HCT116 (cell line): ENCODE results near the gene JAM3. TPM values are rescaled to one million over a fixed set of nuclear protein-coding genes. Genes with fewer than 3 reads are reported as not detected.
A peak's percentile ranks its signal among the peaks of the same experiment; 100 is the strongest.

Experiments used
- ATAC-seq: fragments of 200-7000 bp; cut with Tn5 transposase; 2 replicates; pipeline ENCODE4 v1.9.1; 2020; ENCODE audit warnings: mild to moderate bottlenecking, moderate library complexity
- BruUV-seq: library from RNA; stranded (reverse); fragments of 400-500 nt; replicated peaks from 2 replicates; lab custom pipeline; 2021; lab: Mats Ljungman, UMichigan
- CTCF ChIA-PET: fragments of 300-600 bp; sonication (Branson Sonifier 250); formaldehyde crosslinking; loops from one replicate; lab custom pipeline; 2021; ENCODE audit warnings: antibody characterized with exemption; lab: Charles Lee
- POLR2A ChIA-PET: fragments of 300-600, 350-600 bp; sonication (Branson Sonifier 250); formaldehyde crosslinking; loops from one replicate; lab custom pipeline; 2021; ENCODE audit warnings: antibody characterized with exemption; lab: Charles Lee
- RAD21 ChIA-PET, 2 experiments: fragments of 300-600 bp; sonication (Branson Sonifier 250); formaldehyde crosslinking; loops; one replicate each; lab custom pipeline; 2023; ENCODE audit warnings: low total read pairs in 2 of 2; ENCODE audit not compliant: uncharacterized antibody in 2 of 2, unreplicated experiment in 2 of 2, low non-redundant PET in 1 of 2; lab: Charles Lee
- DNase-seq: peaks from one replicate; pipeline ENCODE4 v3.0.0-alpha.2; 2010; ENCODE audit warnings: low read depth, low spot score
- H2AFZ ChIP-seq: fragments of 200-600 bp; shearing (Covaris generic), sonication (generic); 2 replicates; pipeline ENCODE4 v1.6.1; 2017; ENCODE audit warnings: low read depth, mixed run types, mixed read lengths, antibody characterized with exemption, low read length; ENCODE audit not compliant: poor library complexity, severe bottlenecking
- H3K27ac ChIP-seq: 2 replicates; pipeline ENCODE4 v1.5.1; 2012; ENCODE audit warnings: low read depth, low read length
- H3K27me3 ChIP-seq: fragments of 200-600 bp; sonication (generic); 2 replicates; pipeline ENCODE4 v1.6.1; 2016; ENCODE audit warnings: mixed run types, low read length, mixed read lengths; ENCODE audit not compliant: insufficient read depth
- H3K36me3 ChIP-seq, 2 experiments: fragments of 200-500 bp in 1 of 2; fragments of 200-600 bp in 1 of 2; sonication (Bioruptor generic) in 1 of 2; sonication (generic) in 1 of 2; 2 replicates each; pipeline versions ENCODE4 v1.5.1 to v1.6.1; 2014 to 2016; ENCODE audit warnings: low read length in 2 of 2, inconsistent platforms in 1 of 2, mixed read lengths in 1 of 2, mixed run types in 1 of 2; ENCODE audit not compliant: insufficient read depth in 2 of 2, control insufficient read depth in 1 of 2
- H3K4me1 ChIP-seq, 2 experiments: fragments of 200-600 bp in 1 of 2; sonication (generic) in 1 of 2; 2 replicates each; pipeline versions ENCODE4 v1.5.1 to v1.6.1; 2012 to 2017; ENCODE audit warnings: low read length in 2 of 2, inconsistent platforms in 1 of 2, mild to moderate bottlenecking in 1 of 2, mixed read lengths in 1 of 2, mixed run types in 1 of 2, moderate library complexity in 1 of 2; ENCODE audit not compliant: insufficient read depth in 2 of 2, control insufficient read depth in 1 of 2
- H3K4me2 ChIP-seq: fragments of 200-600 bp; sonication (generic); 2 replicates; pipeline ENCODE4 v1.6.1; 2017; ENCODE audit warnings: mixed run types, low read length, mixed read lengths
- H3K4me3 ChIP-seq, 2 experiments: fragments of 200-600 bp in 1 of 2; sonication (generic) in 1 of 2; replicated peaks in 1 of 2; 2 replicates each; pipeline ENCODE4 v1.5.1; 2011 to 2016; ENCODE audit warnings: low read length in 2 of 2, control low read depth in 1 of 2, low read depth in 1 of 2, mild to moderate bottlenecking in 1 of 2, mixed read lengths in 1 of 2, mixed run types in 1 of 2
- H3K79me2 ChIP-seq: fragments of 200-600 bp; sonication (generic); 2 replicates; pipeline ENCODE4 v1.6.1; 2017; ENCODE audit warnings: mild to moderate bottlenecking, mixed run types, low read length, moderate library complexity, mixed read lengths; ENCODE audit not compliant: insufficient read depth
- H3K9ac ChIP-seq: fragments of 200-600 bp; sonication (generic); 2 replicates; pipeline ENCODE4 v1.6.1; 2016; ENCODE audit warnings: low read length, mixed read lengths
- H3K9me2 ChIP-seq: fragments of 200-600 bp; sonication (generic), shearing (Covaris generic); 2 replicates; pipeline ENCODE4 v1.6.1; 2017; ENCODE audit warnings: mixed run types, mild to moderate bottlenecking, moderate library complexity; ENCODE audit not compliant: insufficient read depth
- H3K9me3 ChIP-seq, 2 experiments: fragments of 200-500 bp in 1 of 2; fragments of 200-600 bp in 1 of 2; sonication (Bioruptor generic) in 1 of 2; sonication (generic) in 1 of 2; 2 replicates each; pipeline ENCODE4 v1.6.1; 2014 to 2017; ENCODE audit warnings: low read length in 2 of 2, mixed read lengths in 2 of 2, inconsistent platforms in 1 of 2, low read depth in 1 of 2, mild to moderate bottlenecking in 1 of 2, mixed run types in 1 of 2, moderate library complexity in 1 of 2; ENCODE audit not compliant: control insufficient read depth in 1 of 2, insufficient read depth in 1 of 2
- H4K20me1 ChIP-seq: fragments of 200-600 bp; sonication (generic), shearing (Covaris generic); 2 replicates; pipeline ENCODE4 v1.6.1; 2017; ENCODE audit warnings: mixed run types, mild to moderate bottlenecking, moderate library complexity; ENCODE audit not compliant: insufficient read depth
- EGR1 ChIP-seq: IDR thresholded peaks from 2 replicates; pipeline ENCODE4 v1.6.1; 2012; ENCODE audit warnings: low read depth
- EZH2 ChIP-seq: fragments of 200-600 bp; sonication (generic); IDR thresholded peaks from 2 replicates; pipeline ENCODE4 v1.6.1; 2017; ENCODE audit warnings: antibody characterized with exemption, mixed run types
- POLR2A ChIP-seq: IDR thresholded peaks from 2 replicates; pipeline ENCODE4 v1.7.0; 2011; ENCODE audit warnings: borderline replicate concordance; ENCODE audit not compliant: insufficient read depth, insufficient read length; ENCODE audit errors: extremely low read depth
- POLR2AphosphoS5 ChIP-seq: IDR thresholded peaks from 2 replicates; pipeline ENCODE4 v1.6.1; 2011; ENCODE audit warnings: mild to moderate bottlenecking, low read depth, low read length, moderate library complexity
- SIN3A ChIP-seq: IDR thresholded peaks from 2 replicates; pipeline ENCODE4 v1.6.1; 2012; ENCODE audit warnings: low read depth
- SRF ChIP-seq: IDR thresholded peaks from 2 replicates; pipeline ENCODE4 v1.6.1; 2012; ENCODE audit warnings: low read depth
- ZFX ChIP-seq: fragments of 450-650 bp; IDR thresholded peaks from 2 replicates; pipeline ENCODE4 v1.6.1; 2017
- intact Hi-C: fragments of 100-400 bp; cut with micrococcal nuclease; formaldehyde crosslinking; loops from 2 replicates; pipeline ENCODE4 v1.10.0; 2022
- total RNA-seq: library from RNA; stranded (reverse); gene quantifications from one replicate; pipeline ENCODE4 v1.2.1, GENCODE V29; 2021; ENCODE audit not compliant: unreplicated experiment
- TF ChIP-seq, protein P1 (sequence below), 3 experiments: fragments of 200-600 bp in 1 of 3; sonication (generic) in 1 of 3; IDR thresholded peaks in 2 of 3; conservative IDR thresholded peaks in 1 of 3; 2 replicates each; pipeline ENCODE4 v1.5.1; 2012 to 2017; ENCODE audit warnings: low read depth in 2 of 3, low read length in 2 of 3, antibody characterized with exemption in 1 of 3, borderline replicate concordance in 1 of 3, control low read depth in 1 of 3, mild to moderate bottlenecking in 1 of 3, mixed read lengths in 1 of 3, mixed run types in 1 of 3, moderate library complexity in 1 of 3; ENCODE audit not compliant: insufficient read depth in 1 of 3

JAM3 gene
- total RNA-seq, 1 experiment from 2014 or later: 0.25 TPM

DNA sequence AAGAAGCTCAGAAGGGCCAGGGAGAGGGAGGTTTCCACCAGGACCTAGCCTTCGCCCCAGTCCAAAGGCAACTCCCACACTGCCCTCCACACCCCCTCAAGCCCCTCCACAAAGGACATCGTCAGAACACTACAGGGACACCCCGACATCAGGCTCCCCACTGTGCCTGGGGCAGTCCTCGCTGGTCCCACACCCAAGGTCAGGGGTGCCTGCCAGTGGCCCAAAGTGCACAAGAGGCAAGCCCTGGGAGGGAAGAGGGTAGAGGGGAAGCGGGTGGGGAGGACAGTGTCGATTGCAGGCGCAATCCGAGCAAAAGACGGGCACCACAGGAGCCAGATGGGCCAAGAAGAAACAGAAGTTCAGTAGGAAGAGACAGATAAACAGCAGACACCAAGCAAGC is 35.6 kb upstream of the JAM3 start (continued):
- TF ChIP-seq, protein P1, sequence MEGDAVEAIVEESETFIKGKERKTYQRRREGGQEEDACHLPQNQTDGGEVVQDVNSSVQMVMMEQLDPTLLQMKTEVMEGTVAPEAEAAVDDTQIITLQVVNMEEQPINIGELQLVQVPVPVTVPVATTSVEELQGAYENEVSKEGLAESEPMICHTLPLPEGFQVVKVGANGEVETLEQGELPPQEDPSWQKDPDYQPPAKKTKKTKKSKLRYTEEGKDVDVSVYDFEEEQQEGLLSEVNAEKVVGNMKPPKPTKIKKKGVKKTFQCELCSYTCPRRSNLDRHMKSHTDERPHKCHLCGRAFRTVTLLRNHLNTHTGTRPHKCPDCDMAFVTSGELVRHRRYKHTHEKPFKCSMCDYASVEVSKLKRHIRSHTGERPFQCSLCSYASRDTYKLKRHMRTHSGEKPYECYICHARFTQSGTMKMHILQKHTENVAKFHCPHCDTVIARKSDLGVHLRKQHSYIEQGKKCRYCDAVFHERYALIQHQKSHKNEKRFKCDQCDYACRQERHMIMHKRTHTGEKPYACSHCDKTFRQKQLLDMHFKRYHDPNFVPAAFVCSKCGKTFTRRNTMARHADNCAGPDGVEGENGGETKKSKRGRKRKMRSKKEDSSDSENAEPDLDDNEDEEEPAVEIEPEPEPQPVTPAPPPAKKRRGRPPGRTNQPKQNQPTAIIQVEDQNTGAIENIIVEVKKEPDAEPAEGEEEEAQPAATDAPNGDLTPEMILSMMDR (IDR thresholded peaks at IDR 0.05 in 2 of 3, conservative IDR thresholded peaks at IDR 0.05 in 1 of 3; ENCODE audit: borderline replicate concordance in 1 of 3, insufficient read depth in 1 of 3, low read depth in 2 of 3, low read length in 2 of 3): no peak
- TF ChIP-seq POLR2AphosphoS5 (no peak), EZH2 (no peak)

DNA sequence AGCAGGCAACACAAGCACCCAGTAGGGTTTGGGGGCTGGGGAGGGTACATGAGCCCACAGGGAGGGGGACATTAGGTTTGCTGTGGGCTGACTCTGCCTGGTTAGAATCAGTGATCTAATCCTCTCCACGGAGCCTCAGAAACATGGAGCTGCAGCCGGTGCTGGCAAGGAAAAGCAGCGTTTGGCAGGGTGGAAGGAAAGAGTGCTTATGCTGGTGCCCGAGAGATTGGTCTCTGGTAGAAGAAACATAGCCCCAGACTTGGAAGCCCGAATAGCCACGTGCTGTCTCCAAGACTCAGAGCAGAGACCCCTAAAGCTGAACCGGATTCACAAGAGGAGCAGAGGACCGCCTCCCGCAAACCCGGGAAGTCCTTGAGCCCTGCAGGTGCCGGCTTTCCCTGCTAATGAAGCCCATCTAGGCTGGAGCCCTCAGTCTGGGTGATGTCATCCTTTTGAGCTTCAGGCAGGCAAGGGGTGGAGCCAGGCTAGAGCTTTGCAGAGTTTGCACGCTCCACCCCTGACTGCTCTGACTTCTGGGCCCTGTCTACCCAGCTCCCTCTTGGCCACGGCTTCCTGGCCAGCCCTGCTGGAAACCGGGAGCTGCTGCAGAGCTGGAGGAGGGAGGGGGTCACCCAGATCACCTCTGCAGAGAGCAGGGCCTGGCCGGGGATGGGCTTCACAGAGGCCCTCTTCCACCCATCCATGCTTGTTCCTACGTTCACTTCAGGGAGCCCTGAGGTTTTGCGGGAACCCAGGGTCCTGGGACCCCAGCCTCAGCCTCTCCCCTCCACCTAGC is 35.0 kb upstream of the JAM3 start:
- Histone ChIP-seq H3K4me2 (no peak overlapping the region; the same call in 1 of the 2 replicates), H3K9me3 (no peaks in the 10 kb centered on the region), H3K79me2 (no peaks in the 10 kb centered on the region), H3K4me1 (peaks cover 4 to 10% of the 10 kb centered on the region in 2 experiments; a peak in 2 of 4 replicates), H3K9me2 (no peaks in the 10 kb centered on the region), H2AFZ (no peak overlapping the region), H3K27me3 (peaks cover 19% of the 10 kb centered on the region), H3K27ac (no peak overlapping the region), H3K36me3 (no peaks in the 10 kb centered on the region), H4K20me1 (no peaks in the 10 kb centered on the region), H3K4me3 (no peak overlapping the region), H3K9ac (no peak overlapping the region)
- DNase-seq: peak; percentile 21
- intact Hi-C loops: loop anchor here (10.0 kb wide), 1 partner anchor 191 kb away; the partner anchor contains the start of genes NCAPD3 and VPS26B
- TF ChIP-seq EGR1 (no peak), POLR2A (no peak), SIN3A (no peak), EZH2 (no peak), ZFX (no peak), SRF (no peak)
- ChIA-PET RAD21 (interaction anchor here in 1 of 2 experiments (0.6 kb wide), 1 partner anchor 100 kb away, joined by 3 read pairs; no protein-coding TSS in a partner anchor), CTCF (no interaction called here), POLR2A (no interaction called here)
- BruUV-seq: no TSS peak
- peak; percentile 78 for ATAC-seq
